ENCODE data around the gene PPP2R2C. TPM values are rescaled to one million over a fixed set of nuclear protein-coding genes. Genes with fewer than 3 reads are reported as not detected.

The PPP2R2C gene
- total RNA-seq, 1 experiment from 2014 or later: not detected

DNA sequence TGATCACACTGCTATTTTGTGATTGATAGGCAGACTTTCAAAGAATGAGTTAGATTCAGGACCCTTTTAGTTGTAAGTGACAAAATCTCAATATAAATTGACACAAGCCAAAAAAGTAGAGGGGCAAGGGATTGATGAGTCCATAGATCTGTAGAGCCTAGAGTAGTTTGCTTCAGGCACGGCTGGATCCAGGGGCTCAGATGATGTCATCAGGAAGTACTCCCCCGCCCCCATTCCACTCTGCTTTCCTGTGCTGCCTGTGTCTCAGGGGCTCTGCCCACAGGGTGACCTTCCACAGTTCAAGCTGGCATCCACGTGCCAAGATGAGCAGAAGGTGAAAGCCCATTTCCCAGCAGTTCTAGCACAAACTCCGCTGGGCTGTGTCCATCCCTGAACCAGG is 189.1 kb downstream of the PPP2R2C start:
- CTCF ChIA-PET: no interaction called here
- intact Hi-C loops (cut with micrococcal nuclease; ENCODE audit: unreplicated experiment): no loop called here
- H3K27me3 ChIP-seq (replicated peaks; ENCODE audit: insufficient read depth, low read depth, low read length, poor library complexity): no peaks in the 10 kb centered on the region
- H3K9me3 ChIP-seq (ENCODE audit: low read depth, low read length, poor library complexity, severe bottlenecking): no peaks in the 10 kb centered on the region
- H3K36me3 ChIP-seq (ENCODE audit: insufficient read depth, low read length, poor library complexity, severe bottlenecking): no peaks in the 10 kb centered on the region
- H3K4me1 ChIP-seq (ENCODE audit: insufficient read depth, low read length, poor library complexity, severe bottlenecking): no peaks in the 10 kb centered on the region
- TF ChIP-seq EZH2 (IDR thresholded peaks at IDR 0.05; ENCODE audit: borderline replicate concordance, low read depth, low read length, poor library complexity, severe bottlenecking) (no peak), CTCF (conservative IDR thresholded peaks at IDR 0.05; ENCODE audit: low read depth, low read length) (no peak)
- H3K27ac ChIP-seq (ENCODE audit: low read depth, low read length, poor library complexity, severe bottlenecking): no peak overlapping the region
- H3K4me3 ChIP-seq (ENCODE audit: low read depth, low read length, poor library complexity, severe bottlenecking): no peak overlapping the region
- DNase-seq (ENCODE audit: low spot score): no peak
- BruUV-seq (replicated peaks): no TSS peak
- POLR2A ChIA-PET (ENCODE audit: low non-redundant PET): no interaction called here

GRCh38 chr4:6282314-6282771 is 190.1 kb downstream of the PPP2R2C start:
- BruUV-seq (replicated peaks): no TSS peak
- Histone ChIP-seq H3K27ac (ENCODE audit: low read depth, low read length, poor library complexity, severe bottlenecking) (no peak overlapping the region), H3K36me3 (ENCODE audit: insufficient read depth, low read length, poor library complexity, severe bottlenecking) (no peaks in the 10 kb centered on the region), H3K4me3 (ENCODE audit: low read depth, low read length, poor library complexity, severe bottlenecking) (no peak overlapping the region), H3K9me3 (ENCODE audit: low read depth, low read length, poor library complexity, severe bottlenecking) (no peaks in the 10 kb centered on the region), H3K4me1 (ENCODE audit: insufficient read depth, low read length, poor library complexity, severe bottlenecking) (no peaks in the 10 kb centered on the region), H3K27me3 (replicated peaks; ENCODE audit: insufficient read depth, low read depth, low read length, poor library complexity) (no peaks in the 10 kb centered on the region)
- no peak for TF ChIP-seq CTCF (conservative IDR thresholded peaks at IDR 0.05; ENCODE audit: low read depth, low read length)
- no peak for TF ChIP-seq EZH2 (IDR thresholded peaks at IDR 0.05; ENCODE audit: borderline replicate concordance, low read depth, low read length, poor library complexity, severe bottlenecking)
- intact Hi-C loops (cut with micrococcal nuclease; ENCODE audit: unreplicated experiment): no loop called here
- POLR2A ChIA-PET (ENCODE audit: low non-redundant PET): no interaction called here
- DNase-seq (ENCODE audit: low spot score): no peak
- CTCF ChIA-PET: no interaction called here

DNA sequence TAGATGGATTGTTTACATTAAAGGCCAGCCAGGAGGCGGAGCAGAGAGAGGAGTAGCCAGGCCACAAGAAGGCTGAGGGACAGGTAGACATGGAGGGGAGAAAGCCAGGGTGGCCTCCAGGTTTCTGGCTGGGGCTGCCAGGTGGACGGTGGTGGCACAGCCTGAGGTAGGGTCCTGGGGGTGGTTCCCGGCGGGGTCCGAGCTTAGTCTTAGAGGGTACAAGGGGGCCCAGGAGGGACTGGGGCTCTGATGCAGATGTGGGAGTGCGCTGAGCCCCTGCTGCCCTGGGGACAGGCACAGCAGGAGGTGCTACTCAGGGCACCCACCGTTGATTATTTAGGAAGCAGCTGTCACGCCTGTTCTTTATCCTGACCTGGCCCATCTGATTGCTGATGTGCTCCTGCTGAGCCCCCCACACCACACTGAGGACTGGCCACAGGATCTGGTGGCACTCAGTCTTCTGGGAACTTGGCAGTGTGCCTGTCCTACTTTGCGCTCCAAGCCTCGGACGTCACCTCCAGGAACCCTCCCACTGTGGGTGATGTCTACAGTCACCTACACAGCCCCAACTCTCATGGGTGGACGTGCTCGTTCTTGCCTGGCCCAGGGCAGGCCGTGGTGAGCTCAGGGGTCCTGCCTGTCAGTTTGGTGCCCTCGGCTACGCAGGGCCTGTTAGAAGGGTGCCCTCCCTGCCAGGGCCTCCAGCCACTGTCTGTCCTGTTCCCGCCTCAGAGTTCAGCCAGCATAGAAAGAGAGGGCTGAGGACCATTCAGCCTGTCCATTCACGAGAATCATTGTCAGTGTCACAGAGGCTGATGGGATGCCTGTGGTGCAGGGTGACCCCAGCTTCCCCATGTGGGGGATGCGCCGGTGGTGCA is 190.7 kb downstream of the PPP2R2C start:
- no peaks in the 10 kb centered on the region for H3K9me3 ChIP-seq (ENCODE audit: low read depth, low read length, poor library complexity, severe bottlenecking)
- H3K4me1 ChIP-seq (ENCODE audit: insufficient read depth, low read length, poor library complexity, severe bottlenecking): no peaks in the 10 kb centered on the region
- intact Hi-C loops (cut with micrococcal nuclease; ENCODE audit: unreplicated experiment): no loop called here
- DNase-seq (ENCODE audit: low spot score): no peak
- H3K27ac ChIP-seq (ENCODE audit: low read depth, low read length, poor library complexity, severe bottlenecking): no peak overlapping the region
- no peak for TF ChIP-seq EZH2 (IDR thresholded peaks at IDR 0.05; ENCODE audit: borderline replicate concordance, low read depth, low read length, poor library complexity, severe bottlenecking)
- TF ChIP-seq CTCF (conservative IDR thresholded peaks at IDR 0.05; ENCODE audit: low read depth, low read length): no peak
- H3K27me3 ChIP-seq (replicated peaks; ENCODE audit: insufficient read depth, low read depth, low read length, poor library complexity): no peaks in the 10 kb centered on the region
- H3K4me3 ChIP-seq (ENCODE audit: low read depth, low read length, poor library complexity, severe bottlenecking): no peak overlapping the region
- CTCF ChIA-PET: no interaction called here
- H3K36me3 ChIP-seq (ENCODE audit: insufficient read depth, low read length, poor library complexity, severe bottlenecking): no peaks in the 10 kb centered on the region
- no TSS peak for BruUV-seq (replicated peaks)
- POLR2A ChIA-PET (ENCODE audit: low non-redundant PET): no interaction called here
